Liver (tissue), 3 donors: ENCODE measurements around the gene SLC16A9.

Source experiments
- TAF1 ChIP-seq: conservative IDR thresholded peaks from 2 replicates; pipeline ENCODE4 v1.6.1; 2016; ENCODE audit warnings: antibody characterized with exemption, mild to moderate bottlenecking
- TF ChIP-seq, protein P1 (sequence below): IDR thresholded peaks from 2 replicates; pipeline ENCODE4 v1.6.1; 2016; ENCODE audit warnings: antibody characterized with exemption, mild to moderate bottlenecking
- TF ChIP-seq, protein P2 (sequence below): fragments of 150-350 bp; IDR thresholded peaks from 2 replicates; pipeline ENCODE4 v1.5.1; 2017; ENCODE audit warnings: improper control_type of control experiment, low read depth, low read length; ENCODE audit not compliant: missing input control
- TF ChIP-seq, protein P3 (sequence below): IDR thresholded peaks from 2 replicates; pipeline ENCODE4 v1.6.1; 2016; ENCODE audit warnings: antibody characterized with exemption
- donor health status: healthy.
- donor health status: healthy.

DNA sequence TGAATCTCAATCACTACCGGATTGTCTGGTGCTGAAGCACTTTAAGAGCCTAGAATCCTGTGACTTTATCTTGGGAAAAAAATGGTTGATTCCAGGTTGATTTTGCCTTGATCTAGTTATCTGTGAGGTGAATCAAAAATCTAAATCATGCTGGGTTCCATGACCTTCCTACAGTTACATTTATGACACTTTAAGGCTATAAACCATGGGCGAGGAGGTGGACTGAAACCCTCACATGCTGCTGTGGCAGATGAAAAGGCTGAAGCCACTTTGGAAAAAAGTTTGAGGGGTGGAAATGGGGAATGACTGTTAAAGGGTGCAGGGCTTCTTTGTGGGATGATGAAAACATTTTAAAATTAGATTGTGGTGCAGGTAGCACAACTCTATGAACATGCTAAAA lies 17.5 kb downstream of the SLC16A9 start:
- TF ChIP-seq, protein P1, sequence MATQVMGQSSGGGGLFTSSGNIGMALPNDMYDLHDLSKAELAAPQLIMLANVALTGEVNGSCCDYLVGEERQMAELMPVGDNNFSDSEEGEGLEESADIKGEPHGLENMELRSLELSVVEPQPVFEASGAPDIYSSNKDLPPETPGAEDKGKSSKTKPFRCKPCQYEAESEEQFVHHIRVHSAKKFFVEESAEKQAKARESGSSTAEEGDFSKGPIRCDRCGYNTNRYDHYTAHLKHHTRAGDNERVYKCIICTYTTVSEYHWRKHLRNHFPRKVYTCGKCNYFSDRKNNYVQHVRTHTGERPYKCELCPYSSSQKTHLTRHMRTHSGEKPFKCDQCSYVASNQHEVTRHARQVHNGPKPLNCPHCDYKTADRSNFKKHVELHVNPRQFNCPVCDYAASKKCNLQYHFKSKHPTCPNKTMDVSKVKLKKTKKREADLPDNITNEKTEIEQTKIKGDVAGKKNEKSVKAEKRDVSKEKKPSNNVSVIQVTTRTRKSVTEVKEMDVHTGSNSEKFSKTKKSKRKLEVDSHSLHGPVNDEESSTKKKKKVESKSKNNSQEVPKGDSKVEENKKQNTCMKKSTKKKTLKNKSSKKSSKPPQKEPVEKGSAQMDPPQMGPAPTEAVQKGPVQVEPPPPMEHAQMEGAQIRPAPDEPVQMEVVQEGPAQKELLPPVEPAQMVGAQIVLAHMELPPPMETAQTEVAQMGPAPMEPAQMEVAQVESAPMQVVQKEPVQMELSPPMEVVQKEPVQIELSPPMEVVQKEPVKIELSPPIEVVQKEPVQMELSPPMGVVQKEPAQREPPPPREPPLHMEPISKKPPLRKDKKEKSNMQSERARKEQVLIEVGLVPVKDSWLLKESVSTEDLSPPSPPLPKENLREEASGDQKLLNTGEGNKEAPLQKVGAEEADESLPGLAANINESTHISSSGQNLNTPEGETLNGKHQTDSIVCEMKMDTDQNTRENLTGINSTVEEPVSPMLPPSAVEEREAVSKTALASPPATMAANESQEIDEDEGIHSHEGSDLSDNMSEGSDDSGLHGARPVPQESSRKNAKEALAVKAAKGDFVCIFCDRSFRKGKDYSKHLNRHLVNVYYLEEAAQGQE: no peak
- TF ChIP-seq TAF1: no peak
- TF ChIP-seq, protein P2, sequence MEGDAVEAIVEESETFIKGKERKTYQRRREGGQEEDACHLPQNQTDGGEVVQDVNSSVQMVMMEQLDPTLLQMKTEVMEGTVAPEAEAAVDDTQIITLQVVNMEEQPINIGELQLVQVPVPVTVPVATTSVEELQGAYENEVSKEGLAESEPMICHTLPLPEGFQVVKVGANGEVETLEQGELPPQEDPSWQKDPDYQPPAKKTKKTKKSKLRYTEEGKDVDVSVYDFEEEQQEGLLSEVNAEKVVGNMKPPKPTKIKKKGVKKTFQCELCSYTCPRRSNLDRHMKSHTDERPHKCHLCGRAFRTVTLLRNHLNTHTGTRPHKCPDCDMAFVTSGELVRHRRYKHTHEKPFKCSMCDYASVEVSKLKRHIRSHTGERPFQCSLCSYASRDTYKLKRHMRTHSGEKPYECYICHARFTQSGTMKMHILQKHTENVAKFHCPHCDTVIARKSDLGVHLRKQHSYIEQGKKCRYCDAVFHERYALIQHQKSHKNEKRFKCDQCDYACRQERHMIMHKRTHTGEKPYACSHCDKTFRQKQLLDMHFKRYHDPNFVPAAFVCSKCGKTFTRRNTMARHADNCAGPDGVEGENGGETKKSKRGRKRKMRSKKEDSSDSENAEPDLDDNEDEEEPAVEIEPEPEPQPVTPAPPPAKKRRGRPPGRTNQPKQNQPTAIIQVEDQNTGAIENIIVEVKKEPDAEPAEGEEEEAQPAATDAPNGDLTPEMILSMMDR: no peak
- TF ChIP-seq, protein P3, sequence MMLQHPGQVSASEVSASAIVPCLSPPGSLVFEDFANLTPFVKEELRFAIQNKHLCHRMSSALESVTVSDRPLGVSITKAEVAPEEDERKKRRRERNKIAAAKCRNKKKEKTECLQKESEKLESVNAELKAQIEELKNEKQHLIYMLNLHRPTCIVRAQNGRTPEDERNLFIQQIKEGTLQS: no peak
